Measurements from ENCODE around the gene HMGXB4. TPM values are rescaled to one million over a fixed set of nuclear protein-coding genes. Genes with fewer than 3 reads are reported as not detected.

HMGXB4 gene
- total RNA-seq, 4 donors from 2014 or later = 15.0 to 39.3 (median 20.3) TPM

DNA sequence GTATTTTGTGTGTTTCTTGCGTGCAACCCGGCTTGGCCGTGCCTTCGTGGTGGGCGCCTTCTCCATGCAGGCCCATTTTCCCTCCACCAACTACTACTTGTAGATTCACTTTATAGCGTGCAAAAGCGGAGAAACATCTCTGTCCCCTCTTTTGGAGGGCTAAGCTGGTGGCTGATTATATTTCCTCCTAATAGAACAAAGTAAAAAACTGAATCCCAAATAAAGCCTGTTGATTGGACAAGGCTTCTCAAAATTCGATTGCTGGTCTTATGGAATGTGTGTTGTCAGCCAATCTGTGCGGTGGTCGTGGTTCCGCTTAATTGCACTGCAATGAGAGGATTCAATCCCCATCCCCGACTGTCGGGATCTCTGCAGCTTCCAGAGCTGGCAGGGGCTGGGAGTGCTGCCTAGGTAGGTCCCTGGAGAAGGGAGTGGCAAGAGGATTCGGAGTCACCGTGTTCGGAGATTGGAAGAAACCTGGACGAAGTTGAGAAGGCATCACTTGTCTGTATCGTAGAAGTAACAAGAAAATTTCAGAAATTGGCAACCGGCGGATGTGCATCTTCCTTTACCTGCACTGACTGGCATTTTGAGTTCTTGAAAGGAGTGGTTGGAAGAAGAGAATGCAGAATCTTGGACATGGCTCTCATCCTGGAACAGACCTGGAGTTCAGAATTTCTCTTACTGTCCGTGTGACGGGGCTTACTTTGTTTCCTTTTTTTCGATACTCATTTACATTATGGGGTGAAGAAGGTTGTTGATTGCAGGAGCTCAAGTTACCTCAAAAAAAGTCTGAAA, 1.1 kb downstream of the HMGXB4 start:
- no peaks in the 10 kb centered on the region for H3K9me3 ChIP-seq
- H3K4me1 ChIP-seq = peaks cover 13% of the 10 kb centered on the region
- H3K27me3 ChIP-seq = no peaks in the 10 kb centered on the region
- H3K27ac ChIP-seq = peak overlapping the region; percentile 94
- peak overlapping the region; percentile 92 for H3K4me3 ChIP-seq
- DNase-seq (ENCODE audit: low spot score in 2 of 2) = no peak
- WGBS = 16% methylated on average over 23 of the region's 23 CpGs
- no peak for TF ChIP-seq POLR2A (IDR thresholded peaks at IDR 0.05)
- TF ChIP-seq, protein P1, sequence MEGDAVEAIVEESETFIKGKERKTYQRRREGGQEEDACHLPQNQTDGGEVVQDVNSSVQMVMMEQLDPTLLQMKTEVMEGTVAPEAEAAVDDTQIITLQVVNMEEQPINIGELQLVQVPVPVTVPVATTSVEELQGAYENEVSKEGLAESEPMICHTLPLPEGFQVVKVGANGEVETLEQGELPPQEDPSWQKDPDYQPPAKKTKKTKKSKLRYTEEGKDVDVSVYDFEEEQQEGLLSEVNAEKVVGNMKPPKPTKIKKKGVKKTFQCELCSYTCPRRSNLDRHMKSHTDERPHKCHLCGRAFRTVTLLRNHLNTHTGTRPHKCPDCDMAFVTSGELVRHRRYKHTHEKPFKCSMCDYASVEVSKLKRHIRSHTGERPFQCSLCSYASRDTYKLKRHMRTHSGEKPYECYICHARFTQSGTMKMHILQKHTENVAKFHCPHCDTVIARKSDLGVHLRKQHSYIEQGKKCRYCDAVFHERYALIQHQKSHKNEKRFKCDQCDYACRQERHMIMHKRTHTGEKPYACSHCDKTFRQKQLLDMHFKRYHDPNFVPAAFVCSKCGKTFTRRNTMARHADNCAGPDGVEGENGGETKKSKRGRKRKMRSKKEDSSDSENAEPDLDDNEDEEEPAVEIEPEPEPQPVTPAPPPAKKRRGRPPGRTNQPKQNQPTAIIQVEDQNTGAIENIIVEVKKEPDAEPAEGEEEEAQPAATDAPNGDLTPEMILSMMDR (IDR thresholded peaks at IDR 0.05) = no peak
- TF ChIP-seq EP300 (IDR thresholded peaks at IDR 0.05) = no peak
- no peak for TF ChIP-seq POLR2AphosphoS5 (IDR thresholded peaks at IDR 0.05)
- H3K36me3 ChIP-seq = peaks cover 15% of the 10 kb centered on the region

GRCh38 chr22:35264986-35265385, 7.7 kb downstream of the HMGXB4 start:
- H3K4me1 ChIP-seq = no peaks in the 10 kb centered on the region
- no peak overlapping the region for H3K27ac ChIP-seq
- peaks cover 77% of the 10 kb centered on the region for H3K36me3 ChIP-seq
- TF ChIP-seq POLR2A (IDR thresholded peaks at IDR 0.05) (no peak), EP300 (IDR thresholded peaks at IDR 0.05) (no peak), POLR2AphosphoS5 (IDR thresholded peaks at IDR 0.05) (no peak)
- TF ChIP-seq, protein P1 (IDR thresholded peaks at IDR 0.05) = no peak
- H3K27me3 ChIP-seq = no peaks in the 10 kb centered on the region
- no peak overlapping the region for H3K4me3 ChIP-seq
- no peak for DNase-seq (ENCODE audit: low spot score in 2 of 2)
- 96% methylated on average over 7 of the region's 7 CpGs for WGBS
- no peaks in the 10 kb centered on the region for H3K9me3 ChIP-seq

DNA sequence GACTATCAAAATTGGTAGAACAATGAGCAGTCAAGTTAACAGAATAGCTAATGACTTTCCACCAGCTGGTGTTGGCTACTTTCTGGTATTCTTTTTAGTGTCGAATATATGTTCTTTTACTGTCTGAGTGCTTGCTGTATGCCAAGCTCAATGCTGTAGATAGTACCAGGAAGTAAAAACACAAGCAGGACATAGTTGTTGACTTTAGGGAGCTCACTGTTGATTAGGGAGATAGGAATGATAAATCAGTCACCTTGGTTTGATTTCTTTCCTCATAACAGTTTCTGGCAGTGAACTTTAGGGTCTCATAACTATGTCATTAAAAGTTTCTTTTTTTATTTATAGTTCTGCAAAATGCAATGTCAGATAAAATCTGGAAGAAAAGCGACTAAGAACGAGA, 9.0 kb downstream of the HMGXB4 start:
- no peak overlapping the region for H3K27ac ChIP-seq
- TF ChIP-seq, protein P1 (IDR thresholded peaks at IDR 0.05) = no peak
- TF ChIP-seq POLR2AphosphoS5 (IDR thresholded peaks at IDR 0.05) (no peak), EP300 (IDR thresholded peaks at IDR 0.05) (no peak), POLR2A (IDR thresholded peaks at IDR 0.05) (no peak)
- H3K36me3 ChIP-seq = peaks cover 87% of the 10 kb centered on the region
- no peak for DNase-seq (ENCODE audit: low spot score in 2 of 2)
- no peaks in the 10 kb centered on the region for H3K9me3 ChIP-seq
- 90% methylated on average over 3 of the region's 3 CpGs for WGBS
- no peaks in the 10 kb centered on the region for H3K4me1 ChIP-seq
- no peak overlapping the region for H3K4me3 ChIP-seq
- H3K27me3 ChIP-seq = no peaks in the 10 kb centered on the region

DNA sequence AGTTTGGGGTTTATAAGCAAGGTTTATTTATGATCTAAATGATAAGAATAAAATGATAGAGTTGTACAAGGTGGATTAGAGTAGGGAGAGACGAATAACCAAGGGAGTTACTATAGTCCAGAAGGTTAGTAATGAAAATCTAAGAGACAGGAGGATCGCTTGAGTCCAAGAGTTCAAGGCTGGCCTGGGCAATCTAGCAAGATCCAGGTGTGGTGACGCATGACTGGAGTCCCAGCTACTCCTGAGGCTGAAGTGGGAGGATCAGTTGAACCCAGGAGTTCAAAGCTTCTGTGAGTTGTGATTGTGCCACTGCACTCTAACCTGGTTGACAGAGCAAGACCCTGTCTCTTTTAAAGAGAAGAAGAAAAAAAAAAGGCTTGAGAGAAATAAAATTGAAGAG, 12.3 kb downstream of the HMGXB4 start:
- no peak overlapping the region for H3K4me3 ChIP-seq
- H3K27ac ChIP-seq = no peak overlapping the region
- DNase-seq (ENCODE audit: low spot score in 2 of 2) = no peak
- 92% methylated on average over 3 of the region's 3 CpGs for WGBS
- TF ChIP-seq POLR2A (IDR thresholded peaks at IDR 0.05) (no peak), EP300 (IDR thresholded peaks at IDR 0.05) (no peak), POLR2AphosphoS5 (IDR thresholded peaks at IDR 0.05) (no peak)
- TF ChIP-seq, protein P1 (IDR thresholded peaks at IDR 0.05) = no peak
- no peaks in the 10 kb centered on the region for H3K27me3 ChIP-seq
- H3K4me1 ChIP-seq = no peaks in the 10 kb centered on the region
- H3K36me3 ChIP-seq = peaks cover 64% of the 10 kb centered on the region
- no peaks in the 10 kb centered on the region for H3K9me3 ChIP-seq

DNA sequence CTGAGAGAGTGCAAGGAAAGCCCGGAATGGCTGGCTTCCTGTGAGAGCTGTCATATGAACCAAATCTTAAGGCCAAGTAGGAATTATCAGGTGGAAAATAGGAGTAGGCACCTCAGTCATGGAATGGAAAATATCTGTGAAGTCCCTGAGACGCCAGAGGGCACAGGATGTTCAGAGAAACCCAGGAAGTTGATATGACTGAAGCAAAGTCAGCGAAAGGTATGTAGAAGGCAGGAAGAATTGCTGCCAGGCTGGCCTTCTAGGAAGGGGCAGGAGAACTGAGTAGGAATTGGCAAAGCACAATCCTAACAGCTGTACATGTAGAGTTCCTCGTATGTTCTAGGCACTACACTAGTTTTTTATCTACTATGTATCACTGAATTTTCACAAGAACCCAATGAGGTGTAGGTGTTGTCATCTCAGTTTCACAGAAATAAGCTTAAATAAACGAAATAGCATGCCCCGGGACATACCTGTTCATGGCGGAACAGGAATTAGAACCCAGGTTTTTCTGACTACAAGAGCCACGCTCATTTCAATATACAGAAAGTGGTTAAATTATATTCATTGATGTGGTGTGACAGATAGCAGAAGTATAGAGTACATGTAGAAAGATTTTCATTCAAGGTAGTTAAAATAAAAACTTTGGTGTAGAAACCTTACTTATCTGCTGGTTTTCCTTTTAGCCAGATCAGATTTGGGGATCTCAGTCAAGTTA, 17.0 kb downstream of the HMGXB4 start:
- Histone ChIP-seq H3K36me3 (peaks cover 21% of the 10 kb centered on the region), H3K27ac (no peak overlapping the region), H3K9me3 (no peaks in the 10 kb centered on the region), H3K4me1 (no peaks in the 10 kb centered on the region), H3K4me3 (no peak overlapping the region), H3K27me3 (no peaks in the 10 kb centered on the region)
- no peak for DNase-seq (ENCODE audit: low spot score in 2 of 2)
- 90% methylated on average over 8 of the region's 8 CpGs for WGBS
- TF ChIP-seq POLR2AphosphoS5 (IDR thresholded peaks at IDR 0.05) = no peak
- no peak for TF ChIP-seq EP300 (IDR thresholded peaks at IDR 0.05)
- TF ChIP-seq, protein P1 (IDR thresholded peaks at IDR 0.05) = no peak
- no peak for TF ChIP-seq POLR2A (IDR thresholded peaks at IDR 0.05)

All from suprapubic skin (tissue), 4 donors.